Nephron (organoid): ENCODE results near the gene IGF1R.

Experiments used
- H3K27ac Mint-ChIP-seq, 3 experiments: 2 replicates each; pipeline ENCODE4 v1.8.0; 2020; ENCODE audit warnings: mixed read lengths in 3 of 3, mild to moderate bottlenecking in 2 of 3, moderate library complexity in 1 of 3
- H3K27me3 Mint-ChIP-seq: 2 replicates; pipeline ENCODE4 v1.8.0; 2021; ENCODE audit warnings: low read depth, mild to moderate bottlenecking, moderate library complexity, mixed read lengths
- H3K36me3 Mint-ChIP-seq: 2 replicates; pipeline ENCODE4 v1.8.0; 2020; ENCODE audit warnings: low read depth, mixed read lengths
- H3K4me1 Mint-ChIP-seq: 2 replicates; pipeline ENCODE4 v1.8.0; 2020; ENCODE audit warnings: mixed read lengths
- H3K4me3 Mint-ChIP-seq, 3 experiments: 2 replicates each; pipeline ENCODE4 v1.8.0; 2020; ENCODE audit warnings: mild to moderate bottlenecking in 3 of 3, mixed read lengths in 3 of 3, moderate library complexity in 2 of 3
- H3K9me3 Mint-ChIP-seq: 2 replicates; pipeline ENCODE4 v1.8.0; 2020; ENCODE audit warnings: mixed read lengths
- CTCF ChIP-seq, 3 experiments: fragments of 200-600 bp; sonication (generic); IDR thresholded peaks; one replicate each; pipeline ENCODE4 v1.5.0; 2021; ENCODE audit warnings: antibody characterized with exemption in 3 of 3; ENCODE audit not compliant: unreplicated experiment in 3 of 3

IGF1R gene

GRCh38 chr15:98650417-98651035 lies 2.2 kb downstream of the IGF1R start:
- no peaks in the 10 kb centered on the region for H3K36me3 Mint-ChIP-seq
- H3K9me3 Mint-ChIP-seq, result no peaks in the 10 kb centered on the region
- H3K27ac Mint-ChIP-seq, result peak overlapping the region; percentile 94 to 97 (median 96)
- peaks cover 7% of the 10 kb centered on the region for H3K27me3 Mint-ChIP-seq
- peaks cover 39% of the 10 kb centered on the region for H3K4me1 Mint-ChIP-seq
- no peak for TF ChIP-seq CTCF (IDR thresholded peaks at IDR 0.05; ENCODE audit: unreplicated experiment in 3 of 3)
- peak overlapping the region; percentile 92 to 96 (median 96) for H3K4me3 Mint-ChIP-seq

GRCh38 chr15:98651036-98651481 lies 2.7 kb downstream of the IGF1R start:
- Mint-ChIP-seq H3K4me1 (peaks cover 39% of the 10 kb centered on the region), H3K9me3 (no peaks in the 10 kb centered on the region), H3K27ac (peak overlapping the region; percentile 94 to 97 (median 96)), H3K36me3 (no peaks in the 10 kb centered on the region), H3K4me3 (peak overlapping the region; percentile 92 to 96 (median 96)), H3K27me3 (peaks cover 6% of the 10 kb centered on the region)
- TF ChIP-seq CTCF (IDR thresholded peaks at IDR 0.05; ENCODE audit: unreplicated experiment in 3 of 3), result no peak

GRCh38 chr15:98651581-98652220 lies 3.4 kb downstream of the IGF1R start:
- Mint-ChIP-seq H3K36me3 (no peaks in the 10 kb centered on the region), H3K27me3 (peaks cover 4% of the 10 kb centered on the region), H3K27ac (peak overlapping the region; percentile 94 to 97 (median 96)), H3K9me3 (no peaks in the 10 kb centered on the region), H3K4me1 (peaks cover 39% of the 10 kb centered on the region), H3K4me3 (peak overlapping the region; percentile 92 to 96 (median 96))
- TF ChIP-seq CTCF (IDR thresholded peaks at IDR 0.05; ENCODE audit: unreplicated experiment in 3 of 3), result no peak

- no peaks in the 10 kb centered on the region for H3K36me3 Mint-ChIP-seq
- H3K27ac Mint-ChIP-seq, result no peak overlapping the region
- TF ChIP-seq CTCF (IDR thresholded peaks at IDR 0.05; ENCODE audit: unreplicated experiment in 3 of 3), result no peak
- H3K9me3 Mint-ChIP-seq, result no peaks in the 10 kb centered on the region
- peaks cover 39% of the 10 kb centered on the region for H3K4me1 Mint-ChIP-seq
- H3K4me3 Mint-ChIP-seq, result no peak overlapping the region
- no peaks in the 10 kb centered on the region for H3K27me3 Mint-ChIP-seq
Observed at GRCh38 chr15:98653686-98654085, 5.3 kb downstream of the IGF1R start.

- no peaks in the 10 kb centered on the region for H3K36me3 Mint-ChIP-seq
Observed at GRCh38 chr15:98654790-98655360, 6.5 kb downstream of the IGF1R start.

More at GRCh38 chr15:98654790-98655360, 6.5 kb downstream of the IGF1R start:
- H3K27ac Mint-ChIP-seq, result peak overlapping the region; percentile 26 to 43 (median 27)
- peaks cover 46% of the 10 kb centered on the region for H3K4me1 Mint-ChIP-seq
- peak overlapping the region in 1 of 3 experiments; percentile 65 for H3K4me3 Mint-ChIP-seq
- no peaks in the 10 kb centered on the region for H3K9me3 Mint-ChIP-seq
- no peak for TF ChIP-seq CTCF (IDR thresholded peaks at IDR 0.05; ENCODE audit: unreplicated experiment in 3 of 3)
- no peaks in the 10 kb centered on the region for H3K27me3 Mint-ChIP-seq
